Measurements from ENCODE around the gene ALG8.
"Not testable (repeated sequence)": the region's sequence is repeated elsewhere in the genome, so short reads cannot be mapped to it uniquely, and the experiment has no call there.

The ALG8 gene

GRCh38 chr11:78067704-78068103, 71.7 kb downstream of the ALG8 start:
- DNase-seq: no peak

DNA sequence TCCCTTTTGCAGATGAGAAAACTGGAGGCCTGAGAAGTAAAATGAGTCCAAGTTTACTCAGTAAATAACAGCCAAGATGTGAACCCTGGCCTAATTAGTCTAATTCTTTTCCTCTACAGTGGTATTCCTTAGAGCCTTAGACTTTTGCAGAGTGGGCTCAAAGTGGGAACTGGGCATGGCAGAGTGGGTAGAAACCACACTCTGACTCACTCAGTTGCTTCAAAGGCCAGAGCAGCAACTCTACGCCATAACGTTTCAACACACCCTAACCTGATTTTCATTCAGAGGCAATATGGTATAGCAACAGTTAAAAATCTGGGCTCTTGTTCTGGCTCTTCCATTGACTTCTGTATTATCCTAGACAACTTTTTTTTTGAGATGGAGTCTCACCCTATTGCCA, 73.0 kb downstream of the ALG8 start:
- no peak for DNase-seq

DNA sequence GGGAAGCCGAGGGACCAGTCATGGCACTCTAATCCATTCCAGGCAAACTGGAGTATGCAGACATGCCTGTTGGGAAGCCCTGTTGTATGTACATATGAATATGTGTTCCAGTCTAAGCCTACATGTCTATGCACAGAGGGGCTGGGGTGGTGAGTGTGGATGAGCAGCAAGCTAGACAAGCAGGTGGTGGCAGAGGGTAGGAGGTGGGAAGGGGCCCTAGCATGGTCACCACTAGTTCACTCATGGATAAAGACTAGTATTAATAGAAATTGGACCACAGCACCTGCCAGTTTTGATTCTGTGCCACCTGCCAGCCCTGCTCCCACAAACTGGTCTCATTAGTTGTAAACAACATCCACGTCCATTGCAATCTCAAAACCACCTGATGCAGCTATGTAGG, 74.2 kb downstream of the ALG8 start:
- DNase-seq: no peak

- no peak for DNase-seq
These were observed 75.8 kb downstream of the ALG8 start, which contains the start of gene THRSP for GRCh38 chr11:78063440-78064181. Gene THRSP (plus strand): TSS chr11:78063861. CDS start chr11:78063882, 21 bp downstream.

DNA sequence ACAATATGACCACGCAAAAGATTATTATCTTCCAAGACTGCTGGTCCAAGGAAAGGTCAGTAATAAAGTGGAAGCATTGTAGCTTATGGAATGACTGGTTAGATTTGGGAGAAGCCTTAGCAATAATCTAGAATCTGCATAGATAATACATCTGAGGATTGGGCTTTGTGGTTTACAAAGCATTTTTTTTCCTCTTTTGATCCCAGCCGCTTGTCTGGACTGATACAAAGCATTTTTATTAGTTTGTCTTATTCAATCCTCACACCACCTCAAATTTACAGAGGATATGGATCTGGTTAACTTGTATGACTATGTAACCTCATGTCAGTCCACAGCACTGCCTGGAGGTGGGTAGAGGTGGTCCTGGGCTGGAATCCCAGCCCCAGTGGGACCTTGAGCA, 76.8 kb downstream of the ALG8 start:
- no peak for DNase-seq

- DNase-seq: no peak
These were observed 77.5 kb downstream of the ALG8 start for GRCh38 chr11:78061921-78062311.

DNA sequence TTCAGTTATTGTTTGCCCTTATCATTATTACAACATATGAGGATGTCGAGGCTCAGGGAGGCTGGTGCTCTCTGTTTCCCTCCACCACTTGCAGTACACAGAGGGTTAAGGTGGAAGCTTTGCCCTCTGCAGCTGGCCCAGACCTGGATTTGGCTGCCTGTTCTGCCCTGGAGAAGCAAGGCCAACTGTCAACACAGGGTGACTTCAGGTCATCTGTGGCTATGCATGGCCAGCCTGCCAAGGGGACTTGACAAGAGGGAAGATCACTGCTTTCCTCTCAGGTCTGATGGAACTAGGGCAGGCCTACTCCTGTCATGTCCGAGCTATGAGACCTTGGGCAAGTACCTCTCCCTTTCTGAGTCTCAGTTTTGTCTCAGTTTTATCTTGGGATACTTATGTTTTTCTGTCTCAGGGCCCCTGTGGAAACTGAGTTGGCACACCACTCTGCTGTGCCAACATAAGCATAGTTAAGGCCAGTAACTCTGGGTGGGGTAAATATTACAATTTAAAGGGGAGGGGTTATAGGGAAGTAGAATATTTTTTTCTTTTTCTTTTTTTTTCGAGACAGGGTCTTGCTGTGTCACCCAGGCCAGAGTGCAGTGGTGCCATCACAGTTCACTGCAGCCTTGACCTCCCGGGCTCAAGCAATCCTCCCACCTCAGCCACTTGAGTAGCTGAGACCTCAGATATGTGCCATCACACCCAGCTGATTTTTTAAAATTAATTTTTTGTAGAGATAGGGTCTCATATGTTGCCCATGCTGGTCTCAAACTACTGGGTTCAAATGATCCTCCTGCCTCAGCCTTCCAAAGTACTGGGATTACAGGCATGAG, 78.1 kb downstream of the ALG8 start:
- no peak for DNase-seq

GRCh38 chr11:78060533-78060932, 78.9 kb downstream of the ALG8 start:
- DNase-seq: no peak

GRCh38 chr11:78059749-78060328, 79.6 kb downstream of the ALG8 start:
- not testable (repeated sequence) for DNase-seq

DNA sequence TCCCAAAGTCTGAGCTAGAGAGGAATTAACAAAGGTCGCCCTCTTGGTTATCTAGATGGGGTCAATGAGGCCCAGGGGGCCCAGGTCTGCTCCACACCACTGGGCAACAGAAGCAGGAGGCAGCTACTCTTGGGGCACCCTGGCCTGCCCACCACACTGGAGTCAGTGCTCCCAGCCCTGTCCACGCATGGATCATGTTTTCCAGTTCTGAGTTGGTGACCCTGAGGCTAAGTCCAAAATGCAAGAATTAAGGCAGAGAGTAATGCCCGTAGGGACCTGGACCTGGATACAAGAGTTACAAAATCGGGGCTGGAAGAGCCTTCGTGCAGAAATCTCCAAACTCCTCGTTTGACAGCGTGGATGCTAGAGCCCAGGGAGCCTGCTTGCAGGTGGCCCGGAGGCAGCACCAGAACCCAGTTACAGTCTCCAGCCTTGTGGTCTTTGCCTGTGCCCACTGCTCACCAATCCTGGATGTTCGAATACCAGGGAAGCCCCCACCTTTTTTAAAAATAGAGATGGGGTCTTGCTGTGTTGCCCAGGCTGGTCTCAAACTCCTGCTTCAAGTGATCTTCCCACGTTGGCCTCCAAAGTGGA, 81.9 kb downstream of the ALG8 start:
- no peak for DNase-seq

DNA sequence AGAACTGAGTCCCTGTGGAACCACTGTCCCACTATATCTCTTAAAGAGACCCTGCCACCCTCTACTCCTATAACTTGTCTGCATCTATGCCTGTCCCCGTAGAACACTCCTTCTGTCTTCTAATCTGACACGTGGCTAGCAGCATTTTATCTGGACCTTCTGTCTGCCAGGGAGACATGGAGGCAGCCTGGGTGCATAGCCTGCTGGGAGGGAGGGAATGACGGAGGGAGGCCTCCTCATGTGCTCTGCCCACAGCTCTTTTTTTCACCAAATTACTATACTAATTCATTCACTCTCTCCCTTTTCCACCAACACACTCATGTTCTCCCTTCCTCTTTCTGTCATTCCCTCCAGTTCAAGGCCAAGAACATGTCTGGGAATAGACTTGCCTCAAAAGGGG, 83.3 kb downstream of the ALG8 start:
- DNase-seq: no peak

DNA sequence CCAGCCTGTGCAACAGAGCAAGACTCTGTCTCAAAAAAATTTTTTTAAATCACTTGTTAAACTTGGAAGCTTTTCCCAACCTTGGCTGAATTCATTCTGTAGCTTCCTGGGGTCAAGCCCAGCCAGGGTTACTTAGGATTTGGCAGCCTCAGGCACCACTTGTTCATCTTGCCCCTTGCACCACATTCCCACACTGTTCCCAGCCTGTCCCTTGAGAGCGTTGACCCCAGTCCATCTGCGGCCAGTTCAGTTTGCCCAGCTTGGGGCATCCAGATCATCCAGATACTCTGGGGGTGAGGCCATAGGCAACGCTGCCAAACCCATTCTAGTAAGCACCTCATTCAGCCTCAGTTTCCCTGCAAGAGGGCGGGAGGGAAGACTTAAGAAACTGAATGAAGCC, 84.5 kb downstream of the ALG8 start:
- DNase-seq: no peak

GRCh38 chr11:78050964-78051831, 88.2 kb downstream of the ALG8 start:
- peak; percentile 84 for DNase-seq

All from EL (cell line).